H1 (cell line): ENCODE data around the gene ZRANB1. TPM values are rescaled to one million over a fixed set of nuclear protein-coding genes. Genes with fewer than 3 reads are reported as not detected.

ENCODE experiments used
- ATF2 ChIP-seq: IDR thresholded peaks from 2 replicates; pipeline ENCODE4 v1.6.1; 2012; ENCODE audit warnings: low read length, inconsistent platforms
- EZH2 ChIP-seq: fragments of 200-600 bp; sonication (generic); IDR thresholded peaks from 2 replicates; pipeline ENCODE4 v1.7.1; 2012; ENCODE audit warnings: low read depth, mild to moderate bottlenecking, moderate library complexity, low read length, inconsistent platforms; ENCODE audit not compliant: severe bottlenecking
- HDAC2 ChIP-seq, 2 experiments: fragments of 300-600 bp in 1 of 2; sonication (generic) in 1 of 2; IDR thresholded peaks; 2 replicates each; pipeline ENCODE4 v1.6.1; 2011 to 2012; ENCODE audit warnings: low read depth in 2 of 2, low read length in 2 of 2, mild to moderate bottlenecking in 2 of 2, moderate library complexity in 2 of 2, borderline replicate concordance in 1 of 2, inconsistent platforms in 1 of 2
- polyA plus RNA-seq, 7 experiments: library from polyadenylated mRNA; depleted of rRNA in 3 of 7; stranded (reverse) in 5 of 7; unstranded in 2 of 7; fragments of >200 nt in 5 of 7; fragments of 200-250 nt in 2 of 7; gene quantifications; 1 replicate in 5 of 7; 2 replicates in 1 of 7; 4 replicates in 1 of 7; pipeline versions ENCODE4 v1.2.1 to v1.2.3, GENCODE V29; 2011 to 2013; ENCODE audit warnings: missing spikeins in 2 of 7, mixed read lengths in 2 of 7
- total RNA-seq: library from RNA; stranded (reverse); fragmentation: NEBNext Ultra II Directional; extraction: Animal tissue kit (Norgen Biotek cat#: 25700); gene quantifications from 2 replicates; pipeline ENCODE4 v1.2.1, GENCODE V29; 2021
- TF ChIP-seq, protein P1 (sequence below): IDR thresholded peaks from 2 replicates; pipeline ENCODE4 v1.6.1; 2011; ENCODE audit warnings: low read length, improper control_type of control experiment

The ZRANB1 gene
- total and polyA plus RNA-seq, 2 of the 8 experiments (the other 6 are each of a cell fraction or from before 2014, with no cell fraction given), result 6.1 to 19.9 TPM

GRCh38 chr10:125035136-125035535 is 93.2 kb downstream of the ZRANB1 start (continued):
- TF ChIP-seq HDAC2 (IDR thresholded peaks at IDR 0.05; ENCODE audit: borderline replicate concordance in 1 of 2, low read depth in 2 of 2, low read length in 2 of 2) (no peak), ATF2 (no peak), EZH2 (no peak)
- TF ChIP-seq, protein P1, sequence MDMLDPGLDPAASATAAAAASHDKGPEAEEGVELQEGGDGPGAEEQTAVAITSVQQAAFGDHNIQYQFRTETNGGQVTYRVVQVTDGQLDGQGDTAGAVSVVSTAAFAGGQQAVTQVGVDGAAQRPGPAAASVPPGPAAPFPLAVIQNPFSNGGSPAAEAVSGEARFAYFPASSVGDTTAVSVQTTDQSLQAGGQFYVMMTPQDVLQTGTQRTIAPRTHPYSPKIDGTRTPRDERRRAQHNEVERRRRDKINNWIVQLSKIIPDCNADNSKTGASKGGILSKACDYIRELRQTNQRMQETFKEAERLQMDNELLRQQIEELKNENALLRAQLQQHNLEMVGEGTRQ, result no peak
